GM23338 (cell line): ENCODE data around the gene MGAT5. TPM values are rescaled to one million over a fixed set of nuclear protein-coding genes. Genes with fewer than 3 reads are reported as not detected.

Source experiments
- ATAC-seq: fragments of 200-7000 bp; cut with Tn5 transposase; 3 replicates; pipeline ENCODE4 v1.9.1; 2020
- DNase-seq: peaks from one replicate; pipeline ENCODE4 v3.0.0-alpha.2; 2015; ENCODE audit warnings: low spot score
- H2AFZ ChIP-seq: fragments of 200-600 bp; sonication (generic); 2 replicates; pipeline ENCODE4 v1.8.0; 2016; ENCODE audit warnings: antibody characterized with exemption, mild to moderate bottlenecking, moderate library complexity
- H3F3A ChIP-seq: fragments of 200-600 bp; sonication (generic); replicated peaks from 2 replicates; pipeline ENCODE4 v1.8.0; 2017; ENCODE audit warnings: antibody characterized with exemption, mixed run types, low read depth
- H3K27ac ChIP-seq: fragments of 200-600 bp; sonication (generic); 2 replicates; pipeline ENCODE4 v1.6.1; 2016; ENCODE audit warnings: low read depth
- H3K27me3 ChIP-seq: fragments of 200-600 bp; sonication (generic); 2 replicates; pipeline ENCODE4 v1.8.0; 2016; ENCODE audit warnings: mild to moderate bottlenecking, mixed run types, moderate library complexity; ENCODE audit not compliant: insufficient read depth
- H3K36me3 ChIP-seq: fragments of 200-600 bp; sonication (generic); 2 replicates; pipeline ENCODE4 v1.8.0; 2016; ENCODE audit warnings: mild to moderate bottlenecking; ENCODE audit not compliant: insufficient read depth
- H3K4me1 ChIP-seq: fragments of 200-600 bp; sonication (generic); 2 replicates; pipeline ENCODE4 v1.8.0; 2016; ENCODE audit warnings: mild to moderate bottlenecking, moderate library complexity; ENCODE audit not compliant: insufficient read depth
- H3K4me2 ChIP-seq: fragments of 200-600 bp; sonication (generic); 2 replicates; pipeline ENCODE4 v1.7.1; 2017; ENCODE audit warnings: mixed run types
- H3K4me3 ChIP-seq: fragments of 200-600 bp; sonication (generic); 2 replicates; pipeline ENCODE4 v1.6.1; 2016; ENCODE audit warnings: mixed run types
- H3K79me2 ChIP-seq: fragments of 200-600 bp; sonication (generic); replicated peaks from 2 replicates; pipeline ENCODE4 v1.8.0; 2017; ENCODE audit warnings: mild to moderate bottlenecking; ENCODE audit not compliant: insufficient read depth
- H3K9me2 ChIP-seq: fragments of 200-600 bp; sonication (generic); 2 replicates; pipeline ENCODE4 v1.8.0; 2017; ENCODE audit not compliant: insufficient read depth
- H4K20me1 ChIP-seq: fragments of 200-600 bp; sonication (generic); replicated peaks from 2 replicates; pipeline ENCODE4 v1.8.0; 2017; ENCODE audit warnings: mild to moderate bottlenecking; ENCODE audit not compliant: insufficient read depth
- H3K27ac Mint-ChIP-seq: 2 replicates; pipeline ENCODE4 v1.8.0; 2020; ENCODE audit warnings: inconsistent platforms, mild to moderate bottlenecking, moderate library complexity, mixed read lengths
- H3K27me3 Mint-ChIP-seq: 3 replicates; pipeline ENCODE4 v1.8.0; 2022; ENCODE audit warnings: low read depth, mild to moderate bottlenecking, moderate library complexity, mixed read lengths, inconsistent platforms; ENCODE audit not compliant: insufficient read depth, poor library complexity
- H3K36me3 Mint-ChIP-seq: 3 replicates; pipeline ENCODE4 v1.8.0; 2021; ENCODE audit warnings: low read depth, mild to moderate bottlenecking, inconsistent platforms, moderate library complexity, mixed read lengths
- H3K4me1 Mint-ChIP-seq: 3 replicates; pipeline ENCODE4 v1.8.0; 2020; ENCODE audit warnings: mild to moderate bottlenecking, inconsistent platforms, mixed read lengths
- H3K4me3 Mint-ChIP-seq: 3 replicates; pipeline ENCODE4 v1.8.0; 2021; ENCODE audit warnings: moderate library complexity, mild to moderate bottlenecking, inconsistent platforms, mixed read lengths
- H3K9me3 Mint-ChIP-seq: 3 replicates; pipeline ENCODE4 v1.8.0; 2020; ENCODE audit warnings: moderate library complexity, mild to moderate bottlenecking, inconsistent platforms, mixed read lengths
- CREB1 ChIP-seq: fragments of 250-450 bp; sonication (Bioruptor Pico); IDR thresholded peaks from 2 replicates; pipeline ENCODE4 v1.5.0; 2020; ENCODE audit warnings: low read depth, mild to moderate bottlenecking, moderate library complexity
- EZH2 ChIP-seq: fragments of 200-600 bp; sonication (generic); IDR thresholded peaks from one replicate; pipeline ENCODE4 v1.8.0; 2017; ENCODE audit warnings: antibody characterized with exemption, mild to moderate bottlenecking, low read depth; ENCODE audit not compliant: unreplicated experiment
- EZH2phosphoT487 ChIP-seq: fragments of 200-600 bp; sonication (generic); IDR thresholded peaks from one replicate; pipeline ENCODE4 v1.8.1; 2018; ENCODE audit warnings: antibody characterized with exemption; ENCODE audit not compliant: unreplicated experiment
- JUNB ChIP-seq: IDR thresholded peaks from one replicate; pipeline ENCODE4 v1.6.1; 2016; ENCODE audit warnings: antibody characterized with exemption; ENCODE audit not compliant: unreplicated experiment
- NANOG ChIP-seq: IDR thresholded peaks from 2 replicates; pipeline ENCODE4 v1.6.1; 2016; ENCODE audit warnings: antibody characterized with exemption, borderline replicate concordance
- ZNF114 ChIP-seq: fragments of 250-450 bp; sonication (Bioruptor Pico); IDR thresholded peaks from 2 replicates; pipeline ENCODE4 v1.5.0; 2020; ENCODE audit warnings: mild to moderate bottlenecking, moderate library complexity
- ZNF331 ChIP-seq: fragments of 250-450 bp; sonication (Bioruptor Pico); IDR thresholded peaks from 2 replicates; pipeline ENCODE4 v1.5.0; 2020; ENCODE audit warnings: low read depth, mild to moderate bottlenecking, moderate library complexity
- polyA plus RNA-seq: library from polyadenylated mRNA; unstranded; fragments of >200 nt; fragmentation: Nextera tagmentation; extraction: Ambion mirVana; gene quantifications from 2 replicates; pipeline ENCODE4 v1.2.1, GENCODE V29; 2016
- total RNA-seq: library from RNA; depleted of rRNA; stranded (reverse); fragments of >200 nt; shearing (Covaris generic); gene quantifications from 2 replicates; pipeline ENCODE4 v1.2.3, GENCODE V29; 2014
- TF ChIP-seq, protein P1 (sequence below): IDR thresholded peaks from one replicate; pipeline ENCODE4 v1.6.1; 2018; ENCODE audit warnings: antibody characterized with exemption; ENCODE audit not compliant: unreplicated experiment
- TF ChIP-seq, protein P2 (sequence below), 2 experiments: fragments of 200-600 bp in 1 of 2; sonication (generic) in 1 of 2; conservative IDR thresholded peaks; 2 replicates each; pipeline versions ENCODE4 v1.5.1 to v1.6.1; 2016 to 2017; ENCODE audit warnings: antibody characterized with exemption in 2 of 2, low read depth in 2 of 2, mild to moderate bottlenecking in 2 of 2, moderate library complexity in 1 of 2
- TF ChIP-seq, protein P3 (sequence below): IDR thresholded peaks from 2 replicates; pipeline ENCODE4 v1.6.1; 2016; ENCODE audit warnings: antibody characterized with exemption
- TF ChIP-seq, protein P4 (sequence below): fragments of 250-450 bp; sonication (Bioruptor Pico); IDR thresholded peaks from 2 replicates; pipeline ENCODE4 v1.5.0; 2020; ENCODE audit warnings: mild to moderate bottlenecking, moderate library complexity

Gene MGAT5
- total and polyA plus RNA-seq, 2 experiments from 2014 or later: 4.6 to 27.6 TPM

DNA sequence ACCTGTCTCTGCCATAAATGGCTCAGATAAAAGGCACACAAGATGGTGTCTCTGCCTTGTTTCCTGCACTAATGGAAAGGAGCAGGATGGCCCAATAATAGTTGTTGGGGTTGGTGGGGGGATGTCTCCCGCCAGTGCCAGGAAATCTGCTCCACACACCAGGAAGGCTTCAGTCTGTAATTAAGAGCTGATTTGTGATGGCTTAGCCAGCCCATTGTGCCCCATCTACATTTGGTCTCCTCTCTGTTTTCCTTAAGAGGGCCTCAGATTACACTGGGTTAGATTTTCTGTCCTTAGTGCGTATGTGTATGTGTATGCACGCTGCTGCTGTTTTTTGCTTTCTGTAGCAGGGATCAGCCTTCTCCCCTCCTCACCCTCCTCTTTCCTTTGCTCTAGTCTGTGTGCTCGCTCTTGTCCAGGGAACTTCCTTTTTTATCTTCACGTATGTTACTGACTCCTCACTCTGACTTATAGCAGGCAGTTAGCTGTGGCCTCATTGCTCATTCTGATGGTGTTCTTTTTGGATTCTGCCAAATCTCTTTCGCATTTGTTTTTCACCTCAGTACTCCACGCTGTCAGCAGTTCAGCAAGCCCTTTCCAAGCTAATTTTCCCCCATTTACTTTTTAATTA is 33.4 kb upstream of the MGAT5 start (continued):
- TF ChIP-seq, protein P1, sequence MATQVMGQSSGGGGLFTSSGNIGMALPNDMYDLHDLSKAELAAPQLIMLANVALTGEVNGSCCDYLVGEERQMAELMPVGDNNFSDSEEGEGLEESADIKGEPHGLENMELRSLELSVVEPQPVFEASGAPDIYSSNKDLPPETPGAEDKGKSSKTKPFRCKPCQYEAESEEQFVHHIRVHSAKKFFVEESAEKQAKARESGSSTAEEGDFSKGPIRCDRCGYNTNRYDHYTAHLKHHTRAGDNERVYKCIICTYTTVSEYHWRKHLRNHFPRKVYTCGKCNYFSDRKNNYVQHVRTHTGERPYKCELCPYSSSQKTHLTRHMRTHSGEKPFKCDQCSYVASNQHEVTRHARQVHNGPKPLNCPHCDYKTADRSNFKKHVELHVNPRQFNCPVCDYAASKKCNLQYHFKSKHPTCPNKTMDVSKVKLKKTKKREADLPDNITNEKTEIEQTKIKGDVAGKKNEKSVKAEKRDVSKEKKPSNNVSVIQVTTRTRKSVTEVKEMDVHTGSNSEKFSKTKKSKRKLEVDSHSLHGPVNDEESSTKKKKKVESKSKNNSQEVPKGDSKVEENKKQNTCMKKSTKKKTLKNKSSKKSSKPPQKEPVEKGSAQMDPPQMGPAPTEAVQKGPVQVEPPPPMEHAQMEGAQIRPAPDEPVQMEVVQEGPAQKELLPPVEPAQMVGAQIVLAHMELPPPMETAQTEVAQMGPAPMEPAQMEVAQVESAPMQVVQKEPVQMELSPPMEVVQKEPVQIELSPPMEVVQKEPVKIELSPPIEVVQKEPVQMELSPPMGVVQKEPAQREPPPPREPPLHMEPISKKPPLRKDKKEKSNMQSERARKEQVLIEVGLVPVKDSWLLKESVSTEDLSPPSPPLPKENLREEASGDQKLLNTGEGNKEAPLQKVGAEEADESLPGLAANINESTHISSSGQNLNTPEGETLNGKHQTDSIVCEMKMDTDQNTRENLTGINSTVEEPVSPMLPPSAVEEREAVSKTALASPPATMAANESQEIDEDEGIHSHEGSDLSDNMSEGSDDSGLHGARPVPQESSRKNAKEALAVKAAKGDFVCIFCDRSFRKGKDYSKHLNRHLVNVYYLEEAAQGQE: no peak

DNA sequence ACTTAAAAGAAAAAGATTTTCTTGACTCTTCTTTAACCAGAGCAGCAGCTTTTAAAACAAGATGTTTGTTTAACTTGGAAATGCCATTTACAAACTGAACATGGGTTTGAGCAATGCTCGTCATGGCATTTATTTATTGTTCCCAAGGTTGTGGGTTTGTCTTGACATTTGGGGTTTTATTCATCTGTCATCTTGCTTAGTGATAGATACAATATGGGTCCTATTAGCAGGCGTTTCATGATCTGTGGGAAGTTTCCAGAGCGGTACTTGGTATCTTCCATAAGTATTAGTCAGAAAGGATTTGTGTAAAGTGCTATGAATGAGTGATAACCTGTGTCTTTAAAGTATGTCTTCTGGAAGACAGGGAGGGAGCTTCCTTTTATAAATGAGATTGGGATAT is 29.9 kb upstream of the MGAT5 start:
- Mint-ChIP-seq H3K27me3 (peaks cover 4% of the 10 kb centered on the region), H3K36me3 (peaks cover 21% of the 10 kb centered on the region), H3K4me1 (peaks cover 34% of the 10 kb centered on the region), H3K4me3 (no peak overlapping the region), H3K27ac (no peak overlapping the region), H3K9me3 (peaks cover 20% of the 10 kb centered on the region)
- ATAC-seq: no peak
- no peaks in the 10 kb centered on the region for H3K9me2 ChIP-seq
- no peaks in the 10 kb centered on the region for H3F3A ChIP-seq
- H3K27me3 ChIP-seq: no peaks in the 10 kb centered on the region
- peaks cover 3% of the 10 kb centered on the region for H4K20me1 ChIP-seq
- no peak overlapping the region for H2AFZ ChIP-seq
- no peak overlapping the region for H3K4me3 ChIP-seq
- no peak overlapping the region for H3K4me2 ChIP-seq
- no peak for DNase-seq
- peaks cover 62% of the 10 kb centered on the region for H3K79me2 ChIP-seq
- no peak overlapping the region for H3K27ac ChIP-seq
- H3K36me3 ChIP-seq: peaks cover 3% of the 10 kb centered on the region; the same call in 1 of the 2 replicates
- H3K4me1 ChIP-seq: peaks cover 36% of the 10 kb centered on the region
- TF ChIP-seq, protein P2, sequence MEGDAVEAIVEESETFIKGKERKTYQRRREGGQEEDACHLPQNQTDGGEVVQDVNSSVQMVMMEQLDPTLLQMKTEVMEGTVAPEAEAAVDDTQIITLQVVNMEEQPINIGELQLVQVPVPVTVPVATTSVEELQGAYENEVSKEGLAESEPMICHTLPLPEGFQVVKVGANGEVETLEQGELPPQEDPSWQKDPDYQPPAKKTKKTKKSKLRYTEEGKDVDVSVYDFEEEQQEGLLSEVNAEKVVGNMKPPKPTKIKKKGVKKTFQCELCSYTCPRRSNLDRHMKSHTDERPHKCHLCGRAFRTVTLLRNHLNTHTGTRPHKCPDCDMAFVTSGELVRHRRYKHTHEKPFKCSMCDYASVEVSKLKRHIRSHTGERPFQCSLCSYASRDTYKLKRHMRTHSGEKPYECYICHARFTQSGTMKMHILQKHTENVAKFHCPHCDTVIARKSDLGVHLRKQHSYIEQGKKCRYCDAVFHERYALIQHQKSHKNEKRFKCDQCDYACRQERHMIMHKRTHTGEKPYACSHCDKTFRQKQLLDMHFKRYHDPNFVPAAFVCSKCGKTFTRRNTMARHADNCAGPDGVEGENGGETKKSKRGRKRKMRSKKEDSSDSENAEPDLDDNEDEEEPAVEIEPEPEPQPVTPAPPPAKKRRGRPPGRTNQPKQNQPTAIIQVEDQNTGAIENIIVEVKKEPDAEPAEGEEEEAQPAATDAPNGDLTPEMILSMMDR (conservative IDR thresholded peaks at IDR 0.05; ENCODE audit: low read depth in 2 of 2): no peak
- TF ChIP-seq, protein P3, sequence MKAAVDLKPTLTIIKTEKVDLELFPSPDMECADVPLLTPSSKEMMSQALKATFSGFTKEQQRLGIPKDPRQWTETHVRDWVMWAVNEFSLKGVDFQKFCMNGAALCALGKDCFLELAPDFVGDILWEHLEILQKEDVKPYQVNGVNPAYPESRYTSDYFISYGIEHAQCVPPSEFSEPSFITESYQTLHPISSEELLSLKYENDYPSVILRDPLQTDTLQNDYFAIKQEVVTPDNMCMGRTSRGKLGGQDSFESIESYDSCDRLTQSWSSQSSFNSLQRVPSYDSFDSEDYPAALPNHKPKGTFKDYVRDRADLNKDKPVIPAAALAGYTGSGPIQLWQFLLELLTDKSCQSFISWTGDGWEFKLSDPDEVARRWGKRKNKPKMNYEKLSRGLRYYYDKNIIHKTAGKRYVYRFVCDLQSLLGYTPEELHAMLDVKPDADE: no peak
- TF ChIP-seq EZH2: no peak
- no peak for TF ChIP-seq ZNF331 (CRISPR knock-in tag)
- TF ChIP-seq JUNB: no peak
- no peak for TF ChIP-seq ZNF114 (CRISPR knock-in tag)
- TF ChIP-seq, protein P4, sequence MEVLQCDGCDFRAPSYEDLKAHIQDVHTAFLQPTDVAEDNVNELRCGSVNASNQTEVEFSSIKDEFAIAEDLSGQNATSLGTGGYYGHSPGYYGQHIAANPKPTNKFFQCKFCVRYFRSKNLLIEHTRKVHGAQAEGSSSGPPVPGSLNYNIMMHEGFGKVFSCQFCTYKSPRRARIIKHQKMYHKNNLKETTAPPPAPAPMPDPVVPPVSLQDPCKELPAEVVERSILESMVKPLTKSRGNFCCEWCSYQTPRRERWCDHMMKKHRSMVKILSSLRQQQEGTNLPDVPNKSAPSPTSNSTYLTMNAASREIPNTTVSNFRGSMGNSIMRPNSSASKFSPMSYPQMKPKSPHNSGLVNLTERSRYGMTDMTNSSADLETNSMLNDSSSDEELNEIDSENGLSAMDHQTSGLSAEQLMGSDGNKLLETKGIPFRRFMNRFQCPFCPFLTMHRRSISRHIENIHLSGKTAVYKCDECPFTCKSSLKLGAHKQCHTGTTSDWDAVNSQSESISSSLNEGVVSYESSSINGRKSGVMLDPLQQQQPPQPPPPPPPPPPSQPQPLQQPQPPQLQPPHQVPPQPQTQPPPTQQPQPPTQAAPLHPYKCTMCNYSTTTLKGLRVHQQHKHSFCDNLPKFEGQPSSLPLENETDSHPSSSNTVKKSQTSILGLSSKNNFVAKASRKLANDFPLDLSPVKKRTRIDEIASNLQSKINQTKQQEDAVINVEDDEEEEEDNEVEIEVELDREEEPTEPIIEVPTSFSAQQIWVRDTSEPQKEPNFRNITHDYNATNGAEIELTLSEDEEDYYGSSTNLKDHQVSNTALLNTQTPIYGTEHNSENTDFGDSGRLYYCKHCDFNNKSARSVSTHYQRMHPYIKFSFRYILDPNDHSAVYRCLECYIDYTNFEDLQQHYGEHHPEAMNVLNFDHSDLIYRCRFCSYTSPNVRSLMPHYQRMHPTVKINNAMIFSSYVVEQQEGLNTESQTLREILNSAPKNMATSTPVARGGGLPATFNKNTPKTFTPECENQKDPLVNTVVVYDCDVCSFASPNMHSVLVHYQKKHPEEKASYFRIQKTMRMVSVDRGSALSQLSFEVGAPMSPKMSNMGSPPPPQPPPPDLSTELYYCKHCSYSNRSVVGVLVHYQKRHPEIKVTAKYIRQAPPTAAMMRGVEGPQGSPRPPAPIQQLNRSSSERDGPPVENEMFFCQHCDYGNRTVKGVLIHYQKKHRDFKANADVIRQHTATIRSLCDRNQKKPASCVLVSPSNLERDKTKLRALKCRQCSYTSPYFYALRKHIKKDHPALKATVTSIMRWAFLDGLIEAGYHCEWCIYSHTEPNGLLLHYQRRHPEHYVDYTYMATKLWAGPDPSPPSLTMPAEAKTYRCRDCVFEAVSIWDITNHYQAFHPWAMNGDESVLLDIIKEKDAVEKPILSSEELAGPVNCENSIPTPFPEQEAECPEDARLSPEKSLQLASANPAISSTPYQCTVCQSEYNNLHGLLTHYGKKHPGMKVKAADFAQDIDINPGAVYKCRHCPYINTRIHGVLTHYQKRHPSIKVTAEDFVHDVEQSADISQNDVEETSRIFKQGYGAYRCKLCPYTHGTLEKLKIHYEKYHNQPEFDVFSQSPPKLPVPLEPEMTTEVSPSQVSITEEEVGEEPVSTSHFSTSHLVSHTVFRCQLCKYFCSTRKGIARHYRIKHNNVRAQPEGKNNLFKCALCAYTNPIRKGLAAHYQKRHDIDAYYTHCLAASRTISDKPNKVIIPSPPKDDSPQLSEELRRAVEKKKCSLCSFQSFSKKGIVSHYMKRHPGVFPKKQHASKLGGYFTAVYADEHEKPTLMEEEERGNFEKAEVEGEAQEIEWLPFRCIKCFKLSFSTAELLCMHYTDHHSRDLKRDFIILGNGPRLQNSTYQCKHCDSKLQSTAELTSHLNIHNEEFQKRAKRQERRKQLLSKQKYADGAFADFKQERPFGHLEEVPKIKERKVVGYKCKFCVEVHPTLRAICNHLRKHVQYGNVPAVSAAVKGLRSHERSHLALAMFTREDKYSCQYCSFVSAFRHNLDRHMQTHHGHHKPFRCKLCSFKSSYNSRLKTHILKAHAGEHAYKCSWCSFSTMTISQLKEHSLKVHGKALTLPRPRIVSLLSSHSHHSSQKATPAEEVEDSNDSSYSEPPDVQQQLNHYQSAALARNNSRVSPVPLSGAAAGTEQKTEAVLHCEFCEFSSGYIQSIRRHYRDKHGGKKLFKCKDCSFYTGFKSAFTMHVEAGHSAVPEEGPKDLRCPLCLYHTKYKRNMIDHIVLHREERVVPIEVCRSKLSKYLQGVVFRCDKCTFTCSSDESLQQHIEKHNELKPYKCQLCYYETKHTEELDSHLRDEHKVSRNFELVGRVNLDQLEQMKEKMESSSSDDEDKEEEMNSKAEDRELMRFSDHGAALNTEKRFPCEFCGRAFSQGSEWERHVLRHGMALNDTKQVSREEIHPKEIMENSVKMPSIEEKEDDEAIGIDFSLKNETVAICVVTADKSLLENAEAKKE (CRISPR knock-in tag): no peak
- TF ChIP-seq NANOG: no peak
- TF ChIP-seq EZH2phosphoT487: no peak
- TF ChIP-seq CREB1 (CRISPR knock-in tag): no peak
